MV-4-11 (cell line): ENCODE results near the gene LYSMD3.
"Not testable (repeated sequence)": the region's sequence is repeated elsewhere in the genome, so short reads cannot be mapped to it uniquely, and the experiment has no call there.

Source experiments
- DNase-seq: peaks from one replicate; lab custom pipeline; 2025; lab: John Stamatoyannopoulos, UW

Gene LYSMD3

DNA sequence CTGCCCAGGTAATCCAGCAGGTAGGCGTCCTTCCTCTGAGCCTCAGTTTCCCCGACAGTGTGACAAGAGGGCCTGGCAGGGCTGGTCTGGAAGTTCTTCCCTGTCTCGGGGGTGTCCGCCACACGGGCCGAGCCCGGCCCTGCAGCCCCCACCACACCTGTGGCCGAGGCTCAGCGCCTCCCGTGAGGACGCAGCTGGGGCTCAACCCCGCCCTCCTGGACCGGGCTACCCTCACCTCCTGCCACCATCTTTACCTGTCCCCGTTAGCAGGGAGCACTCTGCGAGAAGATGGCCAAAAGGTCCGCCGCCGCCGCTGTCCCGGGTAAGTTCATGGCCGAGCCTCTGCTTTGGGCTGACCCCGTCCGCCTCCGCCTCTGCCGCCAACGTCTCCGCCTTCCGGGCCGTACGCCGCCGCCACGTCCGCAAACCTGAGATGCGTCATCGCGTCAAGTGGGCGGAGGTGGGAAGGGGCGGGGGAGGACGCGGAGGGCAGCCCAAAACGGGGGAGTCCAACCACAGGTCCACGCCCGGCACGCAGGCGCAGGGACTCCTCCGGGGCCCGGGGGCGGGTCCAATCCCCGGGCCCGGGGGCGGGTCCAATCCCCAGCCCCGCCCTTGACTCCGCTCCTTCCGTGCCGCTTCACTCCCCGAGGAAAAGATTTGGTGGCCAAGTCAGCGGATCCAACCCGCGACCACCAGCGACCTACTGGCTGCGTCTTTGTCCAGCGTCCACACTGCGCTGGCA is at the start of gene LYSMD3:
LYSMD3 (minus strand) TSS at position 391 of the 745 bp plus-strand sequence. CDS start 4,295 bp downstream, outside the sequence.
- DNase-seq, result peak; percentile 92

DNA sequence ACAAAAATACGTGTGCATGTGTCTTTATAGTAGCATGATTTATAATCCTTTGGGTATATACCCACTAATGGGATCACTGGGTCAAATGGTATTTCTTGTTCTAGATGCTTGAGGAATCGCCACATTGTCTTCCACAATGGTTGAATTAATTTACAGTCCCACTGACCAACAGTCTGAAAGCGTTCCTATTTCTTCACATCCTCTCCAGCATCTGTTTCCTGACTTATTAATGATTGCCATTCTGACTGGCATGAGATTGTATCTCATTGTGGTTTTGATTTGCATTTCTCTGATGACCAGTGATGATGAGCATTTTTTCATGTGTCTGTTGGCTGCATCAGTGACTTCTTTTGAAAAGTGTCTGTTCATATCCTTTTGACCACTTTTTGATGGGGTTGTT is 47.2 kb upstream of the LYSMD3 start:
- not testable (repeated sequence) for DNase-seq

- no peak for DNase-seq
Observed at GRCh38 chr5:90575712-90576111, 46.3 kb upstream of the LYSMD3 start.

GRCh38 chr5:90571147-90571773 is 41.9 kb upstream of the LYSMD3 start:
- DNase-seq, result no peak

DNA sequence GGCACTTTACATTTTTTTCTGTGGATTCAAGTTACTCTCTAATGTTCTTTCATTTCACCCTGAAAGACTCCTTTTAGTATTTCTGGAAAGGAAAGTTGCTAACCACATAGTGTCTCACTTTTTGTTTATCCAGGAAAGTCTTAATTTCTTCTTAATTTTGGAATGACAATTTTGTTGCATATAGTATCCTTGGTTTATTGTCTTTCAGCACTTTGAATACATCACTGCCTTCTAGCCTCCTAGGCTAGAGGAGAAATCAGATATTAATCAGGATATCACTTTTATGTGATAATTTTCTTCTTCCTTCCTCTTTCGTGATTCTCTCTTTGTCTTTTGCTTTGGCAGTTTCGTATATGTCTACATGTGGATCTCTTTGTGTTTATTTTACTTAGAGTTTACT is 40.6 kb upstream of the LYSMD3 start:
- DNase-seq, result no peak

DNA sequence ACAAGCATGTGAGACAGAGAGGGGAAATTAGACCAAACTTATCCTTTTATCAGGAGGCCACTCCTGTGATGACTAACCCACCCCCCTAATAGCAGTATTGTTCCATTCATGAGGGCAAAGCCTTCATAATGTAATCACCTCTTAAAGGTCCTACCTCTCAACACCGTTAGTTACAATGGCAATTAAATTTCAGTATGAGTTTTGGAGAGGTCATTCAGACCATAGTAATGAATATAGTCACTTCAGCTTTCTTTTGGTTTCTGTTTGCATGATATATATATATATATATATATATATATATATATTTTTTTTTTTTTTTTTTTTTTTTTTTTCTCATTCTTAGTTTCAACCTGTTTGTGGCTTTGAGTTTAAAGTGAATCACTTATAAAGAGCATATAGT is 39.7 kb upstream of the LYSMD3 start:
- DNase-seq, result no peak

DNA sequence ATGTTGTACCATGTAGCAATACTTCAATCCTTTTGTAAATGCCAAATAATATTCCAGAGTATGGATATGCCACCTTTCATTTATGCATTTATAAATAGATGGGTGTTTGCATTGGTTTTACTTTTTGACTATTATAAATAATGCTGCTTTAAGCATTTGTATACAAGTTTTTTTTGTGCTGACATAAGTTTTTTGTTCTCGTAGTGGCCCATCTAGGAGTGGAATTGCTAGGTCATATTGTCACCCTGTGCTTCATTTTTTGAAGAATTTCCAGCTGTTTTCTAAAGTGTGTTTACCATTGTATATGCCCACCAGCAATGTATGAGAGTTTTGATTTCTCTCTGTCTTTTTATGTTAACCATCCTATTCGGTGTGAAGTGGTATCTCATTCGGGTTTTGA is 36.1 kb upstream of the LYSMD3 start:
- DNase-seq, result no peak

- DNase-seq, result no peak
Observed at GRCh38 chr5:90563108-90563507, 33.7 kb upstream of the LYSMD3 start.

GRCh38 chr5:90562341-90562740 is 33.0 kb upstream of the LYSMD3 start:
- DNase-seq, result no peak

- no peak for DNase-seq
Observed at GRCh38 chr5:90561766-90562165, 32.4 kb upstream of the LYSMD3 start.

GRCh38 chr5:90560771-90561170 is 31.4 kb upstream of the LYSMD3 start:
- no peak for DNase-seq

DNA sequence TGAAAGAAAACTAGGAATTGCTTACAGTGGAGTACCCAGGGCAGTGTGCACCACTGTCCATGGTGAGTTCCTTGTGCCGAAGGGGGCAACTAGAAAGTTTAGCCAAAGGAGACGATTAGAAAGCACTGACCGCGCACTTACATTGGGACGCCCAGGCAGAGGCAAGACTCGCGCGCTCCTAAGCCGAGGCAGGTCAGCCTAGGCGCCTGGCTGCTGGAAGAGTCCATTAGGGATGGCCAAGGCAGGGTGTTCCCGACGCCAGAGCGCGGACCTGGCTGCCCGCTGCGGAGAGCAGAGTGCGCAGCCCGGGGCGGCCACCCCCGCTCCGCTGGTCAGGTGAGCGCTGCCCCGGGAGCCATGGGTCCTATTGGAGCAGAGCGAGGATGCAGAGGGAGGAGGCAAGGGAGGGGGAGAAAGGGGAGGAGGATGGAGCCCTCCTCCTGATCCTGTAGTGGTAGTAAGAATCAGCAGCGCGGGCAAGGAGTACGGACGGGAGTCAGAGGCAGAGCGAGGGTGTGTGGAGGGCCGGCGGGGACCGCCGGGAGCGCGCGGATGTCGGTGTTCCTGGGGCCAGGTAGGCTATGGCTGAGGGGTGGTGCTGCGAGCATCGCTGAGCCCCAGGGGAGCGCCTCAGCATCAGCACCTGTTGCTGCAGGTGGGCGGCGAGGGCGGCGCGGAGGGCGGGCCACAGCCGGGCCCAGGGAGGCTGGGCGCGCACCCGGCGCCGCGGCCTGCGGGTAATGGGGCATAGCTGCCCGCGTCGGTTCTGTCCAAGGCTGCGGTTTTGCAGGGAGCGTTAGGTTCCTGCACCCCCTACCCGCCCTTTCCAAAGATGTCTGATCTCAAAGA is 29.2 kb upstream of the LYSMD3 start, which contains the start of gene ADGRV1:
ADGRV1 (plus strand) TSS at position 454 of the 849 bp plus-strand sequence; CDS start at position 553, 99 bp downstream.
- no peak for DNase-seq

- DNase-seq, result no peak
Observed at GRCh38 chr5:90557871-90558270, 28.5 kb upstream of the LYSMD3 start.

- no peak for DNase-seq
Observed at GRCh38 chr5:90557391-90557790, 28.0 kb upstream of the LYSMD3 start.

DNA sequence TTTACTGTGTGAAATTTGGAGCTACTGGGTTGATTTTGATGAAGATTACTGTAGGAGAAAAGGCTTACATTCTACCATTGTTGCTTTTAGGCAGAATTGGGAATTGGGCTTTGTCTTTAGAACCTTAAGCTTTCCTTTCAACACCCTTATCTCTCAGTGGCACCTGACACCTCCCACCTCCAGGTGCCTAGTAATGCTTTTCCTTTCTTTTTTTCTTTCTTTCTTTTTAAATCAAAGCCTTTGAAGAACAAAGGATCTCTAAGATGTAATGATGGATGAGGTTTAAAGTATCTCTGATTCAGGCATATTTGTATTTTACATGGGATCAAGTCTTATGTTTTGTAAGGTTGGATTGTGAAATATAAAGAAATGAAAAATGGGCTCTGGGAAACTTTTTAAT is 26.3 kb upstream of the LYSMD3 start:
- DNase-seq, result no peak

DNA sequence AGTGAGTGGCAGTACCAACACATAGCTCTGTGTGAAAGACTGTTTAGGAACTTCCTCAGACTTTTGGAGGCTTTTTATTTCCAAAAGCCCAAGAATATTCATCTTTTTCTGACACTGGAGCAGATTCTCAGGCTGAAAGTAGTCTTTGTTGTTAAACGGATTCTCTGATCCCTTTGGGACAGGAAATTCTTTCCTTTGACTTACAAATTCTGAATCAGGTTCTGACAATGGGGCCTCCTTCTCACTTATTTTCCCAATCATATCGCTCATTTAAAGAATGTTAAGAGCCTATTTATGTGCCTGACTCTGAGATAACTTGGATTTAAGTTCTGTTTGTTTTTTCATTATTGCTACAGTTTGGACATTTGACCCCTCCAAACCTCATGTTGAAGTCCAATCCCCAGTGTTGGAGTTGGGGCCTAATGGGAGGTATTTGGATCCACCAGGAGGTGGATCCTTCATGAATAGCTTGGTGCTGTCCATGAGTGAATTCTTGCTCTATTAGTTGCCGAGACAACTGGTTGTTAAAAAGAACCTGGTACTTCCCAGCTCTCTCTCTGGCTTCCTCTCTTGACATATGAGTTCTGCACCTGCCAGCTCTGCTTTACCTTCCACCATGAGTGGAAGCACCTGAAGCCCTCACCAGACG is 25.1 kb upstream of the LYSMD3 start:
- no peak for DNase-seq

DNA sequence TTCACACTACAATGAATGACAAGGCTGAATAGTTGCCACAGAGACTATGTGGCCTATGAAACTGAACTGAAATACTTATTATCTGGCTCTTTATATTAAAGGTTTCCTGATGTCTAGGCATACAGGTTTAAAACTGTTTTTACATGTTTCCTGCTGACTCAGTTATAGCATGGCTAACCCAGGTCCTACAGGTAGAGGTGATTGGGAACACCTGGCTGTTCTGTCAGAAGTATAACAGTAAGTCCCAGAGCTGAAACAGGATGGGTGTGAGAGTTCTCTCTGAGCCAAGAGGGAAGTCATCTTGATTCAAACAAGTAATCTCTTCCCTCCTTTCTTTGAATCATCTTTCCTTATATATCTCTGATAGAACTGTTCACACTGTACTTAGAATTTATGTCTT is 24.3 kb upstream of the LYSMD3 start:
- DNase-seq, result no peak

DNA sequence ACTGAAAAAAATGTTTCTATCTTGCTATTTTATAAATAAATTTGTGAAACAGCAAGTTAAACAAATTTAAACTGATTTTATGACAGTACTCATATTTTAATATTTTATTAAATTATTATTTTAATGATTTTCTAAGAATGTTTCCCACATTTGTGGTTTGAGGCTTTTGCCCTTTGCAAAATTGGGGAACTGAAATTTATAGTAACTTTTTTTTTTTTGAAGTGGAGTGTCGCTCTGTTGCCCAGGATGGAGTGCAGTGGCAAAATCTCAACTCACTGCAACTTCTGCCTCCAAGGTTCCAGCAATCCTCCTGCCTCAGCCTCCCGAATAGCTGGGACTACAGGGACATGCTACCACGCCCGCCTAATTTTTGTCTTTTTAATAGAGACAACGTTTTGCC is 22.0 kb upstream of the LYSMD3 start:
- DNase-seq, result peak; percentile 71

GRCh38 chr5:90550963-90551362 is 21.6 kb upstream of the LYSMD3 start:
- DNase-seq, result peak; percentile 83

DNA sequence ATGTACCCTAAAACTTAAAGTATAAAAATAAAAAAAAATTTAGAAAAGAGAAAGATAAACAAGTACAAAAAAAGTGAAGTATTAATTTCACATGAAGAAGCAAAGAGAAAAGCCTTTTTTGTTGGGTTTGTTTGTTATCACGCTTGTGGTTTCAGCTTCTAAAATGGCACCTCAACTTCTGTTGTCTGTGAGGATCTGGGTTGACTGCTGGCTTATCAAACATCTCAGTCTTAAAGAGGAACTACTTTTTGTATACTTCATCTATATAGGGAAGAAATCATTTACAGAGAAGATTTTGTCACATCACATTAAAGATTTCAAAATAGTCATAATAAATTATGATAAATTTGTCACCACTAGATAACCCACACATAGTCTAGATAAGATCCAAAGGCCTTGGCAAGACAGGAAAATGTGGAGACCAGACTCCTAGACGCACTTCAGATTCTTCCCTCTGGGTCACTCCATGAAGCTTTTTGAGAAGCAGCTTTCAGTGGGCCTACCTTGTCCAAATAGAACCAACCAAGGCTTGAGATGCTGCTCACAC is 20.4 kb upstream of the LYSMD3 start:
- DNase-seq, result peak; percentile 62

- no peak for DNase-seq
Observed at GRCh38 chr5:90549223-90549622, 19.8 kb upstream of the LYSMD3 start.

DNA sequence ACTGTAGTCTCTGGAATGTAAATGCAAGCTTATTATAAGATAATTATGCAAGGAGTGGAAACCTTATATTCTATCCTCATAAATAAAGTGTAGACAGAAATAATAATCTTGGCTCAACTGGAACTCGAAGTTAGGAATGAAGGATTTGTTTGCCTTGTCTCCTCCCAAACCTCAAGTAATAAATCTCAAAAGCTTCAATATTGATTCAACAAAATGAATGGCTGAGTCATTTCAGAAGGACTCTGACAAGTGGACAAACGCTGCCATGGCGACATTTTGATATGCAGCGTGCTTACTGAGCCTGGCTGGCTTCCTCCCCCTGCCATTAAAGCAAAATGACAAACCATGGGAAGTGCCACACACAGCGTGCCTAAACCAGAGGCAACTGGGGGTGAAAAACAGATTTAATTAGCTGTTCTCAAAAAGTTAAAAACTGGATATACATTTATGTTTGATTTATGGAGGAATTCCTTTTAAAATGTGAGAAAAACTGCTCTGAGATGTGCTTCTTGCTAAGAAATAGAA is 18.7 kb upstream of the LYSMD3 start:
- DNase-seq, result no peak
